Measurements from ENCODE around the gene HBG2. TPM values are rescaled to one million over a fixed set of nuclear protein-coding genes. Genes with fewer than 3 reads are reported as not detected.

The HBG2 gene
- total and polyA plus RNA-seq, 9 of the 15 experiments (the other 6 are each of a cell fraction or from before 2014, with no cell fraction given): 1,626 to 58,619 (median 10,515) TPM

DNA sequence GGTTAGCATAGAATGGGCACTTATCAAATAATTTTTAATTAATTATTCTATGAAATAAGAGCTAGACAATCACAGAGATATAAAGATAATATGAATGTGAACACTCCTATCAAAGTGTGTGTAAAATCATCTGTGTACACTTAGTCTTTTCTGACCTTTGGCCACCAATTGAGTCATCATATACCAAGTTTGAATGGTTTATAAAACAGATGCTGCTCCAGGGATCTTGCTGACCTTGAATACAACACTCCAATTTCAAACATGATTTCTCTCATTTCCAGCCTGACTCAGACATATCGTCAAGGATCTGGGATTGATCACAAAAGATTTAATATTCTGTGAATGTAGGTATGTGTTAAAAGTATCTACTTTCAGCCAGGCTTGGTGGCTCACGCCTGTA lies 51.2 kb downstream of the HBG2 start (continued):
- TF ChIP-seq, protein P1, sequence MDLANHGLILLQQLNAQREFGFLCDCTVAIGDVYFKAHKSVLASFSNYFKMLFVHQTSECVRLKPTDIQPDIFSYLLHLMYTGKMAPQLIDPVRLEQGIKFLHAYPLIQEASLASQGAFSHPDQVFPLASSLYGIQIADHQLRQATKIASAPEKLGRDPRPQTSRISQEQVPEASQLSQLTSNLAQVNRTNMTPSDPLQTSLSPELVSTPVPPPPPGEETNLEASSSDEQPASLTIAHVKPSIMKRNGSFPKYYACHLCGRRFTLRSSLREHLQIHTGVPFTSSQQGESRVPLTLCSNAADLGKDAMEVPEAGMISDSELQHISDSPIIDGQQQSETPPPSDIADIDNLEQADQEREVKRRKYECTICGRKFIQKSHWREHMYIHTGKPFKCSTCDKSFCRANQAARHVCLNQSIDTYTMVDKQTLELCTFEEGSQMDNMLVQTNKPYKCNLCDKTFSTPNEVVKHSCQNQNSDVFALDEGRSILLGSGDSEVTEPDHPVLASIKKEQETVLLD (IDR thresholded peaks at IDR 0.05): no peak
- TF ChIP-seq, protein P2, sequence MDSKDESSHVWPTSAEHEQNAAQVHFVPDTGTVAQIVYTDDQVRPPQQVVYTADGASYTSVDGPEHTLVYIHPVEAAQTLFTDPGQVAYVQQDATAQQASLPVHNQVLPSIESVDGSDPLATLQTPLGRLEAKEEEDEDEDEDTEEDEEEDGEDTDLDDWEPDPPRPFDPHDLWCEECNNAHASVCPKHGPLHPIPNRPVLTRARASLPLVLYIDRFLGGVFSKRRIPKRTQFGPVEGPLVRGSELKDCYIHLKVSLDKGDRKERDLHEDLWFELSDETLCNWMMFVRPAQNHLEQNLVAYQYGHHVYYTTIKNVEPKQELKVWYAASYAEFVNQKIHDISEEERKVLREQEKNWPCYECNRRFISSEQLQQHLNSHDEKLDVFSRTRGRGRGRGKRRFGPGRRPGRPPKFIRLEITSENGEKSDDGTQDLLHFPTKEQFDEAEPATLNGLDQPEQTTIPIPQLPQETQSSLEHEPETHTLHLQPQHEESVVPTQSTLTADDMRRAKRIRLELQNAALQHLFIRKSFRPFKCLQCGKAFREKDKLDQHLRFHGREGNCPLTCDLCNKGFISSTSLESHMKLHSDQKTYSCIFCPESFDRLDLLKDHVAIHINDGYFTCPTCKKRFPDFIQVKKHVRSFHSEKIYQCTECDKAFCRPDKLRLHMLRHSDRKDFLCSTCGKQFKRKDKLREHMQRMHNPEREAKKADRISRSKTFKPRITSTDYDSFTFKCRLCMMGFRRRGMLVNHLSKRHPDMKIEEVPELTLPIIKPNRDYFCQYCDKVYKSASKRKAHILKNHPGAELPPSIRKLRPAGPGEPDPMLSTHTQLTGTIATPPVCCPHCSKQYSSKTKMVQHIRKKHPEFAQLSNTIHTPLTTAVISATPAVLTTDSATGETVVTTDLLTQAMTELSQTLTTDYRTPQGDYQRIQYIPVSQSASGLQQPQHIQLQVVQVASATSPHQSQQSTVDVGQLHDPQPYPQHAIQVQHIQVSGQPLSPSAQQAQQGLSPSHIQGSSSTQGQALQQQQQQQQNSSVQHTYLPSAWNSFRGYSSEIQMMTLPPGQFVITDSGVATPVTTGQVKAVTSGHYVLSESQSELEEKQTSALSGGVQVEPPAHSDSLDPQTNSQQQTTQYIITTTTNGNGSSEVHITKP (IDR thresholded peaks at IDR 0.05; ENCODE audit: partially characterized antibody): no peak
- TF ChIP-seq DMBX1 (CRISPR knock-in tag; IDR thresholded peaks at IDR 0.05; ENCODE audit: borderline replicate concordance) (no peak), PHF8 (IDR thresholded peaks at IDR 0.05; ENCODE audit: borderline replicate concordance, low read length) (no peak), NR3C1 (CRISPR knock-in tag; IDR thresholded peaks at IDR 0.05) (no peak), ZNF551 (CRISPR knock-in tag; IDR thresholded peaks at IDR 0.05) (no peak)
- TF ChIP-seq, protein P3, sequence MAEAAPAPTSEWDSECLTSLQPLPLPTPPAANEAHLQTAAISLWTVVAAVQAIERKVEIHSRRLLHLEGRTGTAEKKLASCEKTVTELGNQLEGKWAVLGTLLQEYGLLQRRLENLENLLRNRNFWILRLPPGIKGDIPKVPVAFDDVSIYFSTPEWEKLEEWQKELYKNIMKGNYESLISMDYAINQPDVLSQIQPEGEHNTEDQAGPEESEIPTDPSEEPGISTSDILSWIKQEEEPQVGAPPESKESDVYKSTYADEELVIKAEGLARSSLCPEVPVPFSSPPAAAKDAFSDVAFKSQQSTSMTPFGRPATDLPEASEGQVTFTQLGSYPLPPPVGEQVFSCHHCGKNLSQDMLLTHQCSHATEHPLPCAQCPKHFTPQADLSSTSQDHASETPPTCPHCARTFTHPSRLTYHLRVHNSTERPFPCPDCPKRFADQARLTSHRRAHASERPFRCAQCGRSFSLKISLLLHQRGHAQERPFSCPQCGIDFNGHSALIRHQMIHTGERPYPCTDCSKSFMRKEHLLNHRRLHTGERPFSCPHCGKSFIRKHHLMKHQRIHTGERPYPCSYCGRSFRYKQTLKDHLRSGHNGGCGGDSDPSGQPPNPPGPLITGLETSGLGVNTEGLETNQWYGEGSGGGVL (CRISPR knock-in tag; IDR thresholded peaks at IDR 0.05): no peak
